ENCODE measurements around the gene SLC24A4. TPM values are rescaled to one million over a fixed set of nuclear protein-coding genes. Genes with fewer than 3 reads are reported as not detected.

SLC24A4 gene
- total RNA-seq, 1 experiment from 2014 or later, result not detected

DNA sequence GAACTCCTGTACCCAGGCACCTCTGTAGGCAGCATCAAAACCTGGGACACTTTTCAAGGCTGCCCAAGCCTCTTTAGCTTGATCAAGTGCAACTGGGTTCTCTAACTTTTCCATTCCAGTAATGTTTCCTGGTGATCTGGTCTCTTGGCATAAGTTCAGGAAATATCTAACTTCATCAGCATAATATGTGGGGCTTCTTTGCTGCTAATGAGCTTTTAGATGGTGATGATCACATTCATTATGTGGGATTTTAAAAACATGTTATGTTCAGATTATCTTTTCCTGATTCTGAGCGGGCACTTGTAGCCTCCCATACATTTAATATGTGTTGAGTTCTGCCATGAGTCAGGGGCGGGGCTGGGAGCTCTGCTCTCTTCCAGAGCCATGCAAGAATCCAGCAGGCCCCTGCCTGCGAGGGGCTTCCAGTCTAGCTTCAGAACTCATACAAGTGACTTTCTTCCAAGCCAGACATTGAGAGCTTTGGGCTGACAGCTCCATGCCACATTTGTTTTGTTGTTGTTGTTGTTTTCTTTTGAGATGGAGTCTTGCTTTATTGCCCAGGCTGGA, 151.1 kb downstream of the SLC24A4 start:
- H3K27me3 Mint-ChIP-seq (ENCODE audit: unreplicated experiment), result no peaks in the 10 kb centered on the region
- H3K9me3 Mint-ChIP-seq (ENCODE audit: low read depth, unreplicated experiment), result no peaks in the 10 kb centered on the region
- DNase-seq, result no peak
- H3K36me3 Mint-ChIP-seq (ENCODE audit: insufficient read depth, unreplicated experiment), result no peaks in the 10 kb centered on the region
- no TSS peak for BruUV-seq (replicated peaks)
- peaks cover 43% of the 10 kb centered on the region for H3K4me1 Mint-ChIP-seq (ENCODE audit: low read depth, unreplicated experiment)
- CTCF ChIA-PET, result no interaction called here
- intact Hi-C loops (cut with micrococcal nuclease; ENCODE audit: unreplicated experiment), result loop anchor here (5.0 kb wide), 2 partner anchors 33 to 68 kb away; no protein-coding TSS in a partner anchor
- H3K4me3 Mint-ChIP-seq (ENCODE audit: low read depth, unreplicated experiment), result no peak overlapping the region
- TF ChIP-seq, protein P1, sequence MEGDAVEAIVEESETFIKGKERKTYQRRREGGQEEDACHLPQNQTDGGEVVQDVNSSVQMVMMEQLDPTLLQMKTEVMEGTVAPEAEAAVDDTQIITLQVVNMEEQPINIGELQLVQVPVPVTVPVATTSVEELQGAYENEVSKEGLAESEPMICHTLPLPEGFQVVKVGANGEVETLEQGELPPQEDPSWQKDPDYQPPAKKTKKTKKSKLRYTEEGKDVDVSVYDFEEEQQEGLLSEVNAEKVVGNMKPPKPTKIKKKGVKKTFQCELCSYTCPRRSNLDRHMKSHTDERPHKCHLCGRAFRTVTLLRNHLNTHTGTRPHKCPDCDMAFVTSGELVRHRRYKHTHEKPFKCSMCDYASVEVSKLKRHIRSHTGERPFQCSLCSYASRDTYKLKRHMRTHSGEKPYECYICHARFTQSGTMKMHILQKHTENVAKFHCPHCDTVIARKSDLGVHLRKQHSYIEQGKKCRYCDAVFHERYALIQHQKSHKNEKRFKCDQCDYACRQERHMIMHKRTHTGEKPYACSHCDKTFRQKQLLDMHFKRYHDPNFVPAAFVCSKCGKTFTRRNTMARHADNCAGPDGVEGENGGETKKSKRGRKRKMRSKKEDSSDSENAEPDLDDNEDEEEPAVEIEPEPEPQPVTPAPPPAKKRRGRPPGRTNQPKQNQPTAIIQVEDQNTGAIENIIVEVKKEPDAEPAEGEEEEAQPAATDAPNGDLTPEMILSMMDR (IDR thresholded peaks at IDR 0.05; ENCODE audit: unreplicated experiment), result no peak
- no peak overlapping the region for H3K27ac Mint-ChIP-seq (ENCODE audit: unreplicated experiment)

DNA sequence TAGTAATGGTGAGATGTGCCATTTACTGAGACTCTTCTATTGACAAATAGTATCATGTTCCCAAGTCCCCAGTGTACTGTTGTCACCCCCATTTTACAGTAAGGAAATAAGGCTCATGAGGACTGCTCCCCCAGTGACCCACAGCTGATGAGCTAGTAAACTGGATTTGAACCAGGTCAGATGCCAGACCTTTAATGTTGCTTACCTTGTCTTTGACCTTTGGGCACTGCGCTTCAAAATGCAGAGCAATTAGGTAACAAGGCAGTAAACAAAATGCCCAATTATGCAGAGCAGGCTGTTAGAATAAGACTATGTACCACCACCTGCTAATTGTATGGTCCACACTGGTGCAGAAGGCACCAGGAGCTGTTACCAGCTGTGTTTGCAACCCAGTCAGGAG, 152.1 kb downstream of the SLC24A4 start:
- no peak for DNase-seq
- CTCF ChIA-PET, result no interaction called here
- Mint-ChIP-seq H3K9me3 (ENCODE audit: low read depth, unreplicated experiment) (no peaks in the 10 kb centered on the region), H3K27ac (ENCODE audit: unreplicated experiment) (no peak overlapping the region), H3K4me3 (ENCODE audit: low read depth, unreplicated experiment) (no peak overlapping the region), H3K4me1 (ENCODE audit: low read depth, unreplicated experiment) (peaks cover 38% of the 10 kb centered on the region), H3K36me3 (ENCODE audit: insufficient read depth, unreplicated experiment) (no peaks in the 10 kb centered on the region), H3K27me3 (ENCODE audit: unreplicated experiment) (no peaks in the 10 kb centered on the region)
- intact Hi-C loops (cut with micrococcal nuclease; ENCODE audit: unreplicated experiment), result no loop called here
- no TSS peak for BruUV-seq (replicated peaks)
- TF ChIP-seq, protein P1 (IDR thresholded peaks at IDR 0.05; ENCODE audit: unreplicated experiment), result no peak

DNA sequence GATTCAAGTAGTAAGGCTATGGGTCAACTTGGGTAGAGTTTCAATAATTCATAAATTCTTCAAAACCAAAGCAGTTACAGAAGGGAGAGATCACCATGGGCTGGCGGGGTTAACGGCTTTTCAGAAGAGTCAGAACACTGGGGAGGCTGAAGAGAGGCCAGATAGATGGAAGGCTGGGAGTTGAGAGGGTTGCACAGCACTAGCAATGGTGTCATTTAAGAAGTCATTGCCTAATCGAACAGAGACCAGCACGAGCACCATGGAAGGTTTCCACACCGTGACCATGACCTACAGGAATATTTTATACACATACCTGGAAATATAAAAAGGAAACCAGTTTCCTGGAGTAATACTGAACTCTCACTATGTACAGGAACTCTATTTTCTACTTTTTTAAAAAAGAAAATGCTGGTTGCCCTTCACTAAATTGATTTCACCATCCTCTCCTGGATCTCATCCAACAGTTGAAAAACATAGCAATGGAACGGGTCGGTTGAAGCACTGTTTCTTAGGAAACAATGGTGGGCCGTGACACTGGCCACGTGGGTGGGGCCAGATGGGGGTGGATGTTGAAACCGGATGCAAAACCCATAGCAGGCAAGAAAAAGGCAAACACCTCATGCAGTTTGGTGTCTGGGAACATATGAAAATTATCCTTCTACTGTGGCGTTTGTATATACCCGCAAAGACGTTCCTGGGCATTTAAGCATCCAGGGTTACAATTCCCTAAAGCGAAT, 152.7 kb downstream of the SLC24A4 start:
- H3K27ac Mint-ChIP-seq (ENCODE audit: unreplicated experiment), result no peak overlapping the region
- H3K9me3 Mint-ChIP-seq (ENCODE audit: low read depth, unreplicated experiment), result no peaks in the 10 kb centered on the region
- no peak overlapping the region for H3K4me3 Mint-ChIP-seq (ENCODE audit: low read depth, unreplicated experiment)
- intact Hi-C loops (cut with micrococcal nuclease; ENCODE audit: unreplicated experiment), result no loop called here
- H3K4me1 Mint-ChIP-seq (ENCODE audit: low read depth, unreplicated experiment), result peaks cover 32% of the 10 kb centered on the region
- no peaks in the 10 kb centered on the region for H3K36me3 Mint-ChIP-seq (ENCODE audit: insufficient read depth, unreplicated experiment)
- CTCF ChIA-PET, result no interaction called here
- DNase-seq, result no peak
- TF ChIP-seq, protein P1 (IDR thresholded peaks at IDR 0.05; ENCODE audit: unreplicated experiment), result no peak
- no peaks in the 10 kb centered on the region for H3K27me3 Mint-ChIP-seq (ENCODE audit: unreplicated experiment)
- no TSS peak for BruUV-seq (replicated peaks)

DNA sequence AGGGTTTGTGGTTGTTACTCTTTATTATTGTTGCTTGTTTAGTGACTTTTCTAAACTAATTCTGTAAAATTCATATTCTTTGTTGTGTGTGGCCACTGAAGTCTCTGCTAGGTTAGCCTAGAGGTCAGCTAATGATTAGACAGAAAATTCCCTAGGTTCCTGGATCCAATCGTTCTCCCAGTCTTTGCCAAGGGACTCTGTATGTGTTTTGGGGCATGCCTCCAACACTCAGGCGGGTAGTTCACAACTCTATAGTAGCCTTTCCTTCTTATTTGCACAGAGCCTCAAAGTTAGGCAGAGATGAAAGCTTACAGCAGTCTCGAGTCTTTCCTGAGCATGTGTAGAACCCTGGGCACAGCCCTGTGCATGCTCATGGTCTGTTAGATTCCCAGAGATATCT, 157.9 kb downstream of the SLC24A4 start:
- no peaks in the 10 kb centered on the region for H3K9me3 Mint-ChIP-seq (ENCODE audit: low read depth, unreplicated experiment)
- no peaks in the 10 kb centered on the region for H3K4me1 Mint-ChIP-seq (ENCODE audit: low read depth, unreplicated experiment)
- intact Hi-C loops (cut with micrococcal nuclease; ENCODE audit: unreplicated experiment), result no loop called here
- H3K27ac Mint-ChIP-seq (ENCODE audit: unreplicated experiment), result no peak overlapping the region
- no peaks in the 10 kb centered on the region for H3K36me3 Mint-ChIP-seq (ENCODE audit: insufficient read depth, unreplicated experiment)
- BruUV-seq (replicated peaks), result no TSS peak
- TF ChIP-seq, protein P1 (IDR thresholded peaks at IDR 0.05; ENCODE audit: unreplicated experiment), result no peak
- CTCF ChIA-PET, result no interaction called here
- no peak for DNase-seq
- peaks cover 14% of the 10 kb centered on the region for H3K27me3 Mint-ChIP-seq (ENCODE audit: unreplicated experiment)
- H3K4me3 Mint-ChIP-seq (ENCODE audit: low read depth, unreplicated experiment), result no peak overlapping the region
